ENCODE results near the gene PHKB. TPM values are rescaled to one million over a fixed set of nuclear protein-coding genes. Genes with fewer than 3 reads are reported as not detected.
"Not testable (repeated sequence)": the region's sequence is repeated elsewhere in the genome, so short reads cannot be mapped to it uniquely, and the experiment has no call there.

The PHKB gene
- total RNA-seq, 2 experiments from 2014 or later = 30.1 to 32.2 TPM

DNA sequence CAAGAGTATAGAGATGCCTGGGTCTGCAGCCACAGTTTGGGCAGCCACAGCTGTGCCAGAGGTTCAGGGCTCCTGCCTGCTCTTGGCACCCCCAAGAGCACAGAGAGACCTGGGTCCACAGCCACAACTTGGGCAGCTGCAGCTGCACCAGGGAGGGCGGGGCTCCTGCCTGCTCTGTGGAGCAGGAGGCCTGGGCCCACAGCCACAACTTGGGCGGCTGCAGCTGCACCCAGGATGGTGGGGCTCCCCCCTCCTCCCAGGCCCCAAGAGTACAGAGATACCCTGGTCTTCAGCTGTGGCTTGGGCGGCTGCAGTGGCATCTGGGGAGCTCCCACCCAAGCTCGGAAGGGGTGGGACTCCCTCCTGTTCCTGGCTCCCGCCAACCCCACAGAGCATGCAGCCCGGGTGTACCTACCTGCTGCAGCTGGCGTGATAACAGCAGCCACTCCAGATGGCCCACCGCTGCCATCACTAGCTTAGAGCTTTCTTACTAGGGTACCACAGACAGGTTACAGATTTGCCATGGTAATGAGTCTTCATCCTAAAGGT lies 72.7 kb downstream of the PHKB start:
- H3K27ac Mint-ChIP-seq = no peak overlapping the region
- peaks cover 10% of the 10 kb centered on the region for H3K4me1 Mint-ChIP-seq
- no peak overlapping the region for H3K4me3 Mint-ChIP-seq
- H3K27me3 Mint-ChIP-seq = no peaks in the 10 kb centered on the region
- ChIA-PET CTCF (no interaction called here), POLR2A (no interaction called here)
- H3K36me3 Mint-ChIP-seq (ENCODE audit: low read depth) = peaks cover 24% of the 10 kb centered on the region
- no peak for DNase-seq
- peaks cover 13% of the 10 kb centered on the region for H3K9me3 Mint-ChIP-seq

DNA sequence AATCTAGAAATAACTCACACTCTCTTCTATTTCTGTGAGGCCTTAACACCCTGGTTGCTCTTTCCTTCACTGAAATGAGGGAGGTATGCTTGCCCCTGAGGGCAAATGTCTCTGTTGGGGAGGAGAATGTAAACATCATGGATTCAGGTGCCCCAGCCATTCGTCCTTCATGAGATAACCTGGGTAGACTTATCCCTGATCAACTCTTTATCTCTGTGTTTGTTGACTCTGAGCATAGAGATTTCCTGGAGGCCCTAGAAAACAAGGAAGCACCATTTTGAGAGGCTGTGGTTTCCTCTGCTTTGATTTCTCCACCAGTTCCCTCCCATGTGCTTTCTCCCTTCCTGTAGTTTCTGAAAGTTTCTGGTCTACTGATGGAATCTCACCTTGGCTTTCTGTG lies 77.3 kb downstream of the PHKB start:
- CTCF ChIA-PET = no interaction called here
- Mint-ChIP-seq H3K4me3 (no peak overlapping the region), H3K27ac (peak overlapping the region; percentile 69), H3K36me3 (ENCODE audit: low read depth) (peaks cover 42% of the 10 kb centered on the region), H3K4me1 (peaks cover 13% of the 10 kb centered on the region), H3K9me3 (peaks cover 27% of the 10 kb centered on the region), H3K27me3 (no peaks in the 10 kb centered on the region)
- POLR2A ChIA-PET = no interaction called here
- no peak for DNase-seq

DNA sequence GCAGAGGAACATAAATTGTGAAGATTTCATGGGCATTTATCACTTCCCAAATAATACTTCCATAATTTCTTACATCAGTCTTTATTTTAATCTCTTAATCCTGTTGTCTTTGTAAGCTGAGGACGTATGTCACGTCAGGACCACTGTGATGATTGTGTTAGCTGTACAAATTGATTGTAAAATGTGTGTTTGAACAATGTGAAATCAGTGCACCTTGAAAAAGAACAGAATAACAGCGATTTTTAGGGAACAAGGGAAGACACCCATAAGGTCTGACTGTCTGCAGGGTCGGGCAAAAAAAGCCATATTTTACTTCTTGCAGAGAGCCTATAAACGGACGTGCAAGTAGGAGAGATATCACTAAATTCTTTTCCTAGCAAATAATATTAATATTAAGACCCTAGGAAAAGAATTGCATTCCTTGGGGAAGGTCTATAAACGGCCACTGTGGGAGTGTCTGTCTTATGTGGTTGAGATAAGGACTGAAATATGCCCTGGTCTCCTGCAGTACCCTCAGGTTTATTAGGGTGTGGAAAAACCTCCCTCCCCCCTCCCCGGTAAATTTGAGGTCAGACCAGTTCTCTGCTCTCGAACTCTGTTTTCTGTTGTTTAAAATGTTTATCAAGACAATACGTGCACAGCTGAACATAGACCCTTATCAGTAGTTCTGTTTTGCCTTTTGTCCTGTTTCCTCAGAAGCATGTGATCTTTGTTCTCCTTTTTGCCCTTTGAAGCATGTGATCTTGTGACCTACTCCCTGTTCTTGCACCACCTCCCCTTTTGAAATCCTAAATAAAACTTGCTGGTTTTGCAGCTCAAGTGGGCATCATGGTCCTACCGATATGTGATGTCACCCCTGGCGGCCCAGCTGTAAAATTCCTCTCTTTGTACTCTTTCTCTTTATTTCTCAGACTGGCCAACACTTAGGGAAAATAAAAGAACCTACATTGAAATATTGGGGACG lies 78.9 kb downstream of the PHKB start:
- POLR2A ChIA-PET, CTCF ChIA-PET, H3K4me3 Mint-ChIP-seq, H3K27me3 Mint-ChIP-seq, DNase-seq, H3K27ac Mint-ChIP-seq: not testable (repeated sequence)
- Mint-ChIP-seq H3K36me3 (ENCODE audit: low read depth) (peaks cover 53% of the 10 kb centered on the region), H3K4me1 (peaks cover 17% of the 10 kb centered on the region), H3K9me3 (peaks cover 38% of the 10 kb centered on the region)

DNA sequence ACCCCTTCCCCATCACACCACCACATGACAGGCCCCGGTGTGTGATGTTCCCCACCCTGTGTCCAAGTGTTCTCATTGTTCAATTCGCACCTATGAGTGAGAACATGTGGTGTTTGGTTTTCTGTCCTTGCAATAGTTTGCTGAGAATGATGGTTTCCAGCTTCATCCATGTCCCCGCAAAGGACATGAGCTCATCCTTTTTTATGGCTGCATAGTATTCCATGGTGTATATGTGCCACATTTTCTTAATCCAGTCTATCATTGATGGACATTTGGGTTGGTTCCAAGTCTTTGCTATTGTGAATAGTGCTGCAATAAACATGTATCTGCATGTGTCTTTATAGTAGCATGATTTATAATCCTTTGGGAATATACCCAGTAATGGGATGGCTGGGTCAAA lies 80.0 kb downstream of the PHKB start:
- Mint-ChIP-seq H3K4me1 (peaks cover 17% of the 10 kb centered on the region), H3K9me3 (peaks cover 47% of the 10 kb centered on the region), H3K36me3 (ENCODE audit: low read depth) (peaks cover 62% of the 10 kb centered on the region)
- H3K27me3 Mint-ChIP-seq, CTCF ChIA-PET, DNase-seq, H3K4me3 Mint-ChIP-seq, POLR2A ChIA-PET, H3K27ac Mint-ChIP-seq: not testable (repeated sequence)

DNA sequence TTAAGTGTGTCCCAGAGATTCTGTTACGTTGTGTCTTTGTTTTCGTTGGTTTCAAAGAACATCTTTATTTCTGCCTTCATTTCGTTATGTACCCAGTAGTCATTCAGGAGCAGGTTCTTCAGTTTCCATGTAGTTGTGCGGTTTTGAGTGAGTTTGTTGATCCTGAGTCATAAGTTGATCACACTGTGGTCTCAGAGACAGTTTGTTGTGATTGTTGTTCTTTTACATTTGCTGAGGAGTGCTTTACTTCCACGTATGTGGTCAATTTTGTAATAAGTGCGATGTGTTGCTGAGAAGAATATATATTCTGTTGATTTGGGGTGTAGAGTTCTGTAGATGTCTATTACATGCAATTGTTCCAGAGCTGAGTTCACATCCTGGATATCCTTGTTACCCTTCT lies 83.1 kb downstream of the PHKB start:
- DNase-seq, H3K4me1 Mint-ChIP-seq, H3K27ac Mint-ChIP-seq, POLR2A ChIA-PET, H3K27me3 Mint-ChIP-seq, H3K4me3 Mint-ChIP-seq, CTCF ChIA-PET: not testable (repeated sequence)
- Mint-ChIP-seq H3K9me3 (peaks cover 50% of the 10 kb centered on the region), H3K36me3 (ENCODE audit: low read depth) (peaks cover 66% of the 10 kb centered on the region)

DNA sequence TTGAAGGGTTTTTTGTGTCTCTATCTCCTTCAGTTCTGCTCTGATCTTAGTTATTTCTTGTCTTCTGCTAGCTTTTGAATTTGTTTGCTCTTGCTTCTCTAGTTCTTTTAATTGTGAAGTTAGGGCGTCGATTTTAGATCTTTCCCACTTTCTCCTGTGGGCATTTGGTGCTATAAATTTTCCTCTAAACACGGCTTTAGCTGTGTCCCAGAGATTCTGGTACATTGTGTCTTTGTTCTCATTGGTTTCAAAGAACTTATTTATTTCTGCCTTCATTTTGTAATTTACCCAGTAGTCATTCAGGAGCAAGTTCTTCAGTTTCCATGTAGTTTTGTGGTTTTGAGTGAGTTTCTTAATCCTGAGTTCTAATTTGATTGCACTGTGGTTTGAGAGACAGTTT lies 90.1 kb downstream of the PHKB start:
- H3K27me3 Mint-ChIP-seq, H3K4me1 Mint-ChIP-seq, POLR2A ChIA-PET, DNase-seq, H3K4me3 Mint-ChIP-seq, H3K27ac Mint-ChIP-seq, CTCF ChIA-PET: not testable (repeated sequence)
- peaks cover 77% of the 10 kb centered on the region for H3K36me3 Mint-ChIP-seq (ENCODE audit: low read depth)
- H3K9me3 Mint-ChIP-seq = peaks cover 37% of the 10 kb centered on the region

DNA sequence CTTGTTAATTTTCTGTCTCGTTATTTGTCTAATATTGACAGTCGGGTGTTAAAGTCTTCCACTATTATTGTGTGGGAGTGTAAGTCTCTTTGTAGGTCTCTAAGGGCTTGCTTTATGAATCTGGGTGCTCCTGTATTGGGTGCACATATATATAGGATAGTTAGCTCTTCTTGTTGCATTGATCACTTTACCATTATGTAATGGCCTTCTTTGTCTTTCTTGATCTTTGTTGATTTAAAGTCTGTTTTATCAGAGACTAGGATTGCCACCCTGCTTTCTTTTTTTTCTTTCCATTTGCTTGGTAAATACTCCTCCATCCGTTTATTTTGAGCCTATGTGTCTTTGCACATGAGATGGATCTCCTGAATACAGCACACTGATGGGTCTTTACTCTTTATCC lies 90.6 kb downstream of the PHKB start:
- peaks cover 76% of the 10 kb centered on the region for H3K36me3 Mint-ChIP-seq (ENCODE audit: low read depth)

DNA sequence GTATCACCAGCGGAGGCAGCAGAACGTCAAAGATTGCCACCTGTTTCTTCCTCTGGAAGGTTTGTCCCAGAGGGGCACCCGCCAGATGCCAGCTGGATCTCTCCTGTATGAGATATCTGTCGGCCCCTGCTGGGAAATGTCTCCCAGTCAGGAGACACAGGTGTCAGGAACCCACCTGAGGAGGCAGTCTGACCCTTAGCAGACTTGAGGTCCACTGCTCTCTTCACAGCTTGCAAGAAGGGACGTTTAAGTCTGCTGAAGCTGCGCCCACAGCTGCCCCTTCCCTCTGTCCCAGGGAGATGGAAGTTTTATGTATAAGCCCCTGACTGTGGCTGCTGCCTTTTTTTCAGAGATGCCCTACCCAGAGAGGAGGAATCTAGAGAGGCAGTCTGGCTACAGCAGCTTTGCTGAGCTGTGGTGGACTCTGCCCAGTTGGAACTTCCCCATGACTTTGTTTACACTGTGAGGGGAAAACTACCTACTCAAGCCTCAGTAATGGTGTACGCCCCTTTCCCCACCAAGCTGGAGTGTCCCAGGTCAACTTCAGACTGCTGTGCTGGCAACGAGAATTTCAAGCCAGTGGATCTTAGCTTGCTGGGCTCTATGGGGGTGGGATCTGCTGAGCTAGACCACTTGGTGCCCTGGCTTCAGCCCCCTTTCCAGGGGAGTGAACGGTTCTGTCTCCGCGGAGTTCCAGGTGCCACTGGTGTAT lies 92.9 kb downstream of the PHKB start:
- ChIA-PET POLR2A (no interaction called here), CTCF (interaction anchor here (0.6 kb wide), 1 partner anchor 21 kb away, joined by 3 read pairs; no protein-coding TSS in a partner anchor)
- H3K9me3 Mint-ChIP-seq = peaks cover 27% of the 10 kb centered on the region
- no peaks in the 10 kb centered on the region for H3K27me3 Mint-ChIP-seq
- H3K27ac Mint-ChIP-seq = no peak overlapping the region
- H3K4me3 Mint-ChIP-seq = no peak overlapping the region
- DNase-seq = no peak
- peaks cover 68% of the 10 kb centered on the region for H3K36me3 Mint-ChIP-seq (ENCODE audit: low read depth)
- H3K4me1 Mint-ChIP-seq = no peaks in the 10 kb centered on the region

More for the DNA sequence above, 90.6 kb downstream of the PHKB start:
- peaks cover 37% of the 10 kb centered on the region for H3K9me3 Mint-ChIP-seq
- H3K27me3 Mint-ChIP-seq, H3K4me3 Mint-ChIP-seq, CTCF ChIA-PET, H3K4me1 Mint-ChIP-seq, DNase-seq, H3K27ac Mint-ChIP-seq, POLR2A ChIA-PET: not testable (repeated sequence)

DNA sequence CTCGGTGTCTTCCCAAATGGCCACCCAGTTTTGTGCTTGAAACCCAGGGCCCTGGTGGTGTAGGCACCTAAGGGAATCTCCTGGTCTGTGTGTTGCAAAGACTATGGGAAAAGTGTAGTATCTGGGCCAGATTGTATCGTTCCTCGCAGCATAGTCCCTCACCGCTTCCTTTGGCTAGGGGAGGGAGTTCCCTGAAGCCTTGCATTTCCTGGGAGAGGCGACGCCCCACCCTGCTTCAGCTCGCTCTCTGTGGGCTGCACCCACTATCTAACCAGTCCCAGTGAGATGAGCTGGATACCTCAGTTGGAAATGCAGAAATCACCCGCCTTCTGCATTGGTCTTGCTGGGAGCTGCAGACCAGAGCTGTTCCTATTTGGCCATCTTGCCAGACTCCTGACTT lies 93.5 kb downstream of the PHKB start:
- CTCF ChIA-PET = interaction anchor here (0.6 kb wide), 1 partner anchor 20 kb away, joined by 3 read pairs; no protein-coding TSS in a partner anchor
- POLR2A ChIA-PET, H3K4me3 Mint-ChIP-seq, DNase-seq, H3K4me1 Mint-ChIP-seq, H3K27ac Mint-ChIP-seq, H3K27me3 Mint-ChIP-seq: not testable (repeated sequence)
- H3K36me3 Mint-ChIP-seq (ENCODE audit: low read depth) = peaks cover 65% of the 10 kb centered on the region
- peaks cover 27% of the 10 kb centered on the region for H3K9me3 Mint-ChIP-seq

DNA sequence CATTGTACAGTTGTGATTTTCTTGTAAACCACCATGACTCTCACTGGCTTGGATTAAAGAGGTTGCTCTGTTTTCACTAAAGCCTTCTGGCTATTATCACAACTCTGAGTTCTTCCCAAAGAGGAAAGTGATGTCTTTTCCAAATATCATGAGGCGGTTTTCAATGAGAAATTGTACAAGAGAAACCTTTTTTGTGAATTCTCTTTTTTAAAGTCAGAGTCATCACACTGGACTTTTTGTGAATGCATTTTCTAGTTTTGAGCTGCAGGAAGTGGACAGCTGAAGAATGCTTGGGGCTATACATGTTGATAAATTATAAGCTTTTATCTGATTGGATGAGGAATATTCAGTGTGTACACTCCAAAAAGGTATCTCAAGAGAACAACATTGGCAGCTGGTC lies 100.2 kb downstream of the PHKB start:
- no peak for DNase-seq
- peaks cover 42% of the 10 kb centered on the region for H3K36me3 Mint-ChIP-seq (ENCODE audit: low read depth)
- H3K4me3 Mint-ChIP-seq = no peak overlapping the region
- H3K27me3 Mint-ChIP-seq = no peaks in the 10 kb centered on the region
- no peak overlapping the region for H3K27ac Mint-ChIP-seq
- ChIA-PET POLR2A (no interaction called here), CTCF (interaction anchor here (0.9 kb wide), 1 partner anchor 14 kb away, joined by 4 read pairs; no protein-coding TSS in a partner anchor)
- no peaks in the 10 kb centered on the region for H3K9me3 Mint-ChIP-seq
- H3K4me1 Mint-ChIP-seq = peaks cover 19% of the 10 kb centered on the region

DNA sequence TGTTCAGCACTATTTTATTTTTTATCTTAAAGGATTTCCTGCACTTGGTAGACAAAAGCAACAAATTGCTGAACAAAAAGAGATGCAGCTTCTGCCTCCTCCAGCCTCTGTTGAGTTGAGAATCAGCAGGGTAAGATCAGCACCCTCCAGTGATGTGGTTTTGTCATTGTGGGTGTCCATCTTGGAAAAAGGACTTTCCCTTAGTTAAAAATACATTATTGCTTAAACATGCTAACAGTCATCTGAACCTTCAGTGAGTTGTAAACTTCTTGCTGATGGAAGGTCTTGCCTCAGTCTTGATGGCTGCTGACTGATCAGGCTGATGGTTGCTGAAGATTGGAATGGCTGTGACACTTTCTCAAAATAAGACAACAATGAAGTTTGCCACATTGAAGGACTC lies 101.2 kb downstream of the PHKB start:
- H3K27me3 Mint-ChIP-seq = no peaks in the 10 kb centered on the region
- H3K27ac Mint-ChIP-seq = no peak overlapping the region
- ChIA-PET CTCF (interaction anchor here (0.9 kb wide), 1 partner anchor 15 kb away, joined by 4 read pairs; no protein-coding TSS in a partner anchor), POLR2A (no interaction called here)
- no peak overlapping the region for H3K4me3 Mint-ChIP-seq
- DNase-seq = no peak
- H3K9me3 Mint-ChIP-seq = peaks cover 4% of the 10 kb centered on the region
- H3K4me1 Mint-ChIP-seq = peaks cover 27% of the 10 kb centered on the region
- H3K36me3 Mint-ChIP-seq (ENCODE audit: low read depth) = peaks cover 44% of the 10 kb centered on the region

DNA sequence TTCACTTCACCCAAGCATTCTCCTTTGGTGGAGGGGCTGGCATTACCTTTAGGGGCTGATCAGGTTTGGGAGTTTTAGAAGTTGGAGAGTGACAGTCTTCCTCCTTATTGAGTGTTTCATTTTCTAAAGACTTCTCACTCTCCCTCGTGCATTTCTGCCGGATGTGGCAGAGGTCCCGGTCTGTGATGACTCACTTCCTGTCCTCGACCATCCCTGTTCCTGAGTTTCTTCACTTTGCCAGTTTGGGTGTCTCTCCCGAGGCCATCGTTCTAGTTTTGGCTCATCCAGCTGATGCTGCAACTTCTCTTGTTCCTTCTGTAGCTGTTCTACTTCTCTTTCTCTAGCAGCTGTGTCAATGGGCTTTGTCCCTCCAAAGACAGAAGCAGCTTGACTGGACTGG lies 104.3 kb downstream of the PHKB start:
- Mint-ChIP-seq H3K4me3 (no peak overlapping the region), H3K27ac (peak overlapping the region; percentile 61), H3K9me3 (peaks cover 10% of the 10 kb centered on the region), H3K36me3 (ENCODE audit: low read depth) (peaks cover 53% of the 10 kb centered on the region), H3K4me1 (peaks cover 55% of the 10 kb centered on the region), H3K27me3 (no peaks in the 10 kb centered on the region)
- no peak for DNase-seq
- ChIA-PET CTCF (interaction anchor here (1.5 kb wide), 1 partner anchor 17 kb away, joined by 4 read pairs; no protein-coding TSS in a partner anchor), POLR2A (no interaction called here)

DNA sequence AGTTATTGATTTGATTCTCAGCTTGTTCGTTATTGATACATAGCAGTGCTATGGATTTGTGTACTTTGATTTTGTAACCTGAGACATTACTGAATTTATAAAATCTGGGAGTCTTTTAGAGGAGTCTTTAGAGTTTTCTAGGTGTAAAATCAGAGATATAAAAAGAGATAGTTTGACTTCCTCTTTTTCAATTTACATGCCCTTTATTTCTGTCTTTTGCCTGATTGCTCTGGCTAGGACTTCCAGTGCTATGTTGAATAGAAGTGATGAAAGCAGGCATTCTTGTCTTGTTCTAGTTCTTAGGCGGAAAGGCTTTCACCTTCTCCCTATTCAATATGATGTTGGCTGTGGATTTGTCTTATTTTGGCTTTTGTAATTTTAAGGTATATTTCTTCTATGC lies 106.2 kb downstream of the PHKB start:
- H3K27ac Mint-ChIP-seq = peak overlapping the region; percentile 95
- H3K4me3 Mint-ChIP-seq = no peak overlapping the region
- ChIA-PET CTCF (no interaction called here), POLR2A (no interaction called here)
- peaks cover 52% of the 10 kb centered on the region for H3K36me3 Mint-ChIP-seq (ENCODE audit: low read depth)
- peaks cover 63% of the 10 kb centered on the region for H3K4me1 Mint-ChIP-seq
- H3K27me3 Mint-ChIP-seq = no peaks in the 10 kb centered on the region
- DNase-seq = no peak
- peaks cover 12% of the 10 kb centered on the region for H3K9me3 Mint-ChIP-seq
